Aorta (tissue), 5 donors: ENCODE measurements around the gene FRS3. TPM values are rescaled to one million over a fixed set of nuclear protein-coding genes. Genes with fewer than 3 reads are reported as not detected.
A peak's percentile ranks its signal among the peaks of the same experiment; 100 is the strongest.

ENCODE experiments used
- ATAC-seq: fragments of 200-7000 bp; cut with Tn5 transposase; one replicate; pipeline ENCODE4 v1.9.1; 2022; ENCODE audit warnings: moderate library complexity; ENCODE audit not compliant: low FRiP score
- DNase-seq, 2 donors: peaks; one replicate each; pipeline ENCODE4 v3.0.0-alpha.2; 2020
- H3K27ac ChIP-seq, 2 donors: one replicate each; pipeline ENCODE4 v1.5.1; 2013; ENCODE audit warnings: low read length in 2 of 2, mild to moderate bottlenecking in 2 of 2, moderate library complexity in 2 of 2, control low read depth in 1 of 2, inconsistent platforms in 1 of 2, low read depth in 1 of 2
- H3K27me3 ChIP-seq, 2 donors: one replicate each; pipeline ENCODE4 v1.6.1; 2013; ENCODE audit warnings: control low read depth in 1 of 2, low read length in 1 of 2, mild to moderate bottlenecking in 1 of 2, moderate library complexity in 1 of 2; ENCODE audit not compliant: insufficient read depth in 2 of 2, control insufficient read depth in 1 of 2
- H3K36me3 ChIP-seq, 2 donors: one replicate each; pipeline ENCODE4 v1.6.1; 2013; ENCODE audit warnings: control low read depth in 1 of 2, low read length in 1 of 2, mild to moderate bottlenecking in 1 of 2; ENCODE audit not compliant: insufficient read depth in 2 of 2, control insufficient read depth in 1 of 2
- H3K4me1 ChIP-seq, 2 donors: one replicate each; pipeline ENCODE4 v1.6.1; 2013; ENCODE audit warnings: low read length in 2 of 2, control low read depth in 1 of 2, mild to moderate bottlenecking in 1 of 2, moderate library complexity in 1 of 2; ENCODE audit not compliant: insufficient read depth in 2 of 2, control insufficient read depth in 1 of 2
- H3K4me3 ChIP-seq, 2 donors: one replicate each; pipeline ENCODE4 v1.5.1; 2013; ENCODE audit warnings: low read length in 2 of 2, control low read depth in 1 of 2, mild to moderate bottlenecking in 1 of 2
- H3K9me3 ChIP-seq: one replicate; pipeline ENCODE4 v1.6.1; 2013; ENCODE audit warnings: mild to moderate bottlenecking, low read length; ENCODE audit not compliant: control insufficient read depth
- WGBS, 2 donors: extraction: QIAGEN DNeasy Blood & Tissue Kit; methylation state at CpG; one replicate each; pipeline ENCODE4 v1.1.7; 2013; 5-methylcytosine and 5-hydroxymethylcytosine counted together
- intact Hi-C, 2 donors: fragments of 100-400 bp; cut with DNase I; formaldehyde crosslinking; loops; one replicate each; pipeline versions ENCODE4 v1.14.2 to v1.15.0; 2022
- polyA plus RNA-seq, 2 donors: library from polyadenylated mRNA; stranded (reverse); fragments of 200-250 nt; gene quantifications; one replicate each; pipeline ENCODE4 v1.2.3, GENCODE V29; 2013
- total RNA-seq, 2 donors: library from RNA; stranded (reverse); fragmentation: NEBNext Ultra II Directional; extraction: Animal tissue kit (Norgen Biotek cat#: 25700); gene quantifications; one replicate each; pipeline ENCODE4 v1.2.1, GENCODE V29; 2021
- donor health status: healthy with polysubstance abuse.
- donor health status: Bipolar disorder and iron deficiency.
- donor health status: DM: no; HTN: no; CAD: no.
- donor health status: DM: no; HTN: no; CAD: no.
- donor health status: DM: yes; HTN: yes; CAD: no.

FRS3 gene
- total and polyA plus RNA-seq, 4 donors, result 1.0 to 16.2 (median 4.5) TPM

GRCh38 chr6:41736800-41737555 is 42.7 kb downstream of the FRS3 start:
- ATAC-seq (no peak), DNase-seq (peak in 1 of 2 donors; percentile 42)
- WGBS, 2 donors, result 88 to 90% methylated on average over 13 of the region's 13 CpGs
- no peaks in the 10 kb centered on the region for H3K4me1 ChIP-seq
- H3K27ac ChIP-seq, result no peak overlapping the region
- no peaks in the 10 kb centered on the region for H3K27me3 ChIP-seq
- intact Hi-C loops, result no loop called here
- H3K4me3 ChIP-seq, result no peak overlapping the region
- no peaks in the 10 kb centered on the region for H3K9me3 ChIP-seq
- no peaks in the 10 kb centered on the region for H3K36me3 ChIP-seq

GRCh38 chr6:41736186-41736733 is 43.4 kb downstream of the FRS3 start:
- intact Hi-C loops, result no loop called here
- WGBS, 2 donors, result 65 to 71% methylated on average over 6 of the region's 6 CpGs
- no peaks in the 10 kb centered on the region for H3K4me1 ChIP-seq
- ATAC-seq, result no peak
- no peak overlapping the region for H3K4me3 ChIP-seq
- no peaks in the 10 kb centered on the region for H3K36me3 ChIP-seq
- no peak overlapping the region for H3K27ac ChIP-seq
- no peaks in the 10 kb centered on the region for H3K9me3 ChIP-seq
- peak in 1 of 2 donors; percentile 44 for DNase-seq
- no peaks in the 10 kb centered on the region for H3K27me3 ChIP-seq

GRCh38 chr6:41735427-41736185 is 44.1 kb downstream of the FRS3 start, which contains the start of gene TFEB:
Gene TFEB (minus strand): TSS chr6:41735608. CDS start chr6:41691213, 44,395 bp downstream.
- Histone ChIP-seq H3K27ac (peak within 1 kb of the TSS; percentile 46 to 87), H3K4me3 (peak within 1 kb of the TSS; percentile 54 to 87), H3K9me3 (no peaks in the 10 kb centered on the region), H3K4me1 (no peaks in the 10 kb centered on the region), H3K36me3 (no peaks in the 10 kb centered on the region), H3K27me3 (no peaks in the 10 kb centered on the region)
- 7 to 8% methylated on average over 50 of the region's 50 CpGs for WGBS, 2 donors
- ATAC-seq, result peak; percentile 92
- peak; percentile 97 to 99 for DNase-seq
- intact Hi-C loops, result loop anchor here in 1 of 2 donors (1.0 to 2.0 kb wide), 2 partner anchors 29 to 45 kb away; partner anchors contain the start of gene PRICKLE4

- H3K27me3 ChIP-seq, result no peaks in the 10 kb centered on the region
- DNase-seq (peak; percentile 91 to 94), ATAC-seq (peak; percentile 90)
- H3K27ac ChIP-seq, result peak overlapping the region; percentile 46 to 87
- intact Hi-C loops, result loop anchor here in 1 of 2 donors (1.0 to 2.0 kb wide), 2 partner anchors 29 to 46 kb away; partner anchors contain the start of gene PRICKLE4
- no peaks in the 10 kb centered on the region for H3K9me3 ChIP-seq
- H3K36me3 ChIP-seq, result no peaks in the 10 kb centered on the region
- H3K4me1 ChIP-seq, result no peaks in the 10 kb centered on the region
- peak overlapping the region; percentile 54 to 87 for H3K4me3 ChIP-seq
- 1% methylated on average over 35 to 76 of the region's 76 CpGs for WGBS, 2 donors
Observed at GRCh38 chr6:41734666-41735426, 44.9 kb downstream of the FRS3 start.

GRCh38 chr6:41733707-41734665 is 45.7 kb downstream of the FRS3 start:
- Histone ChIP-seq H3K4me3 (peak overlapping the region; percentile 54 to 87), H3K27me3 (no peaks in the 10 kb centered on the region), H3K4me1 (no peaks in the 10 kb centered on the region), H3K9me3 (no peaks in the 10 kb centered on the region), H3K27ac (peak overlapping the region in 1 of 2 donors; percentile 73), H3K36me3 (no peaks in the 10 kb centered on the region)
- WGBS, 2 donors, result 1% methylated on average over 49 to 73 of the region's 73 CpGs
- peak; percentile 86 for ATAC-seq
- peak; percentile 83 to 89 for DNase-seq
- intact Hi-C loops, result loop anchor here in 1 of 2 donors (2.0 kb wide), 1 partner anchor 47 kb away; the partner anchor contains the start of gene PRICKLE4

GRCh38 chr6:41733360-41733706 is 46.4 kb downstream of the FRS3 start:
- ATAC-seq, result no peak
- 33 to 37% methylated on average over 11 of the region's 11 CpGs for WGBS, 2 donors

GRCh38 chr6:41732591-41733359 is 46.9 kb downstream of the FRS3 start:
- DNase-seq (peak; percentile 49 to 66), ATAC-seq (no peak)
- no peaks in the 10 kb centered on the region for H3K9me3 ChIP-seq
- H3K4me3 ChIP-seq, result no peak overlapping the region
- no peaks in the 10 kb centered on the region for H3K36me3 ChIP-seq
- no peak overlapping the region for H3K27ac ChIP-seq
- intact Hi-C loops, result no loop called here
- H3K4me1 ChIP-seq, result no peaks in the 10 kb centered on the region
- WGBS, 2 donors, result 67 to 70% methylated on average over 8 of the region's 8 CpGs
- H3K27me3 ChIP-seq, result no peaks in the 10 kb centered on the region

More at GRCh38 chr6:41733360-41733706, 46.4 kb downstream of the FRS3 start:
- no peaks in the 10 kb centered on the region for H3K27me3 ChIP-seq
- DNase-seq, result no peak
- H3K9me3 ChIP-seq, result no peaks in the 10 kb centered on the region
- H3K27ac ChIP-seq, result peak overlapping the region in 1 of 2 donors; percentile 9
- H3K4me3 ChIP-seq, result peak overlapping the region in 1 of 2 donors; percentile 87
- no peaks in the 10 kb centered on the region for H3K4me1 ChIP-seq
- intact Hi-C loops, result no loop called here
- H3K36me3 ChIP-seq, result no peaks in the 10 kb centered on the region
